GM19238 (cell line): ENCODE measurements around the gene PRR14.
"Not testable (repeated sequence)": the region's sequence is repeated elsewhere in the genome, so short reads cannot be mapped to it uniquely, and the experiment has no call there.

Experiments used
- DNase-seq: peaks from one replicate; pipeline ENCODE4 v3.0.0; 2011; ENCODE audit warnings: low spot score; ENCODE audit not compliant: insufficient read length

The PRR14 gene

GRCh38 chr16:30688701-30689100 lies 37.9 kb downstream of the PRR14 start:
- DNase-seq: no peak

DNA sequence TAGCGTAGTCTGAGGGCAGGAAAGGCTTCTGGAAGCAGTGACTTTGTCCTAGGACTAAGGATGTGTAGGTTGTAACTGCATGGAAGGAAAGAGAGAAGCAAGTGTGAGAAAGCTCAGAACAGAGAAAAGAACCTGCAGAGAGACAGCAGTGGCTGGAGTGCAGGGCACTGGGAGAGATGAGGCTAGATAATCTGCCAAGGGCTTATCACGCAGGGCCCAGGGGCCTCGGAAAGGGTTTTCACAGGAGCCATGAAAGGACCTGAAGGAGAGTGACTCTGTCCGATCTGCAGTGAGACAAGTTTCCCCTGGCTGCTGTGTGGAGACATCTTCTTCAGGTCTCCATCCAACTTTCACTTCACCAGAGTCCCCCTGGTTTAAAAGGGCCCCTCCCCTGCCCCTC lies 41.1 kb downstream of the PRR14 start:
- DNase-seq: no peak

- no peak for DNase-seq
Observed at GRCh38 chr16:30692396-30693064, 41.8 kb downstream of the PRR14 start.

GRCh38 chr16:30694926-30695693 lies 44.4 kb downstream of the PRR14 start:
- DNase-seq: no peak

DNA sequence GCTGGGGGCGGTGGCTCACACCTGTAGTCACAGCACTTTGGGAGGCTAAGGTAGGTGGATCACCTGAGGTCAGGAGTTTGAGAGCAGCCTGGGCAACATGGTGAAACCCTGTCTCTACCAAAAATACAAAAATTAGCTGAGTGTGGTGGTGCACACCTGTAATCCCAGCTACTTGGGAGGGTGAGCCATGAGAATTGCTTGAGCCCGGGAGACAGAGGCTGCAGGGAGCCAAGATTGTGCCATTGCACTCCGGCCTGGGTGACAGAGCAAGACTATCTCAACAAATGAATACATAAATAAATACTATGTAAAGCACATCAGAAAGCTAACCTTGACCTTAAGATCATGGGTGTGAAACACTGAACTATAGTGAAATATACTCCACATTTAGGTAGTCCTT lies 45.9 kb downstream of the PRR14 start:
- not testable (repeated sequence) for DNase-seq

- DNase-seq: peak; percentile 94
Observed at GRCh38 chr16:30697264-30698138, 46.7 kb downstream of the PRR14 start.

- peak; percentile 96 for DNase-seq
Observed at GRCh38 chr16:30698139-30698815, 47.5 kb downstream of the PRR14 start.

- DNase-seq: peak; percentile 83
Observed at GRCh38 chr16:30698816-30699614, 48.3 kb downstream of the PRR14 start, which contains the start of gene SRCAP. Gene SRCAP, plus strand, starts transcription at chr16:30699171. Its CDS starts 1,654 bp downstream, at chr16:30700825.

- DNase-seq: no peak
Observed at GRCh38 chr16:30699615-30700099, 48.9 kb downstream of the PRR14 start.

GRCh38 chr16:30700491-30700890 lies 49.7 kb downstream of the PRR14 start:
- no peak for DNase-seq

DNA sequence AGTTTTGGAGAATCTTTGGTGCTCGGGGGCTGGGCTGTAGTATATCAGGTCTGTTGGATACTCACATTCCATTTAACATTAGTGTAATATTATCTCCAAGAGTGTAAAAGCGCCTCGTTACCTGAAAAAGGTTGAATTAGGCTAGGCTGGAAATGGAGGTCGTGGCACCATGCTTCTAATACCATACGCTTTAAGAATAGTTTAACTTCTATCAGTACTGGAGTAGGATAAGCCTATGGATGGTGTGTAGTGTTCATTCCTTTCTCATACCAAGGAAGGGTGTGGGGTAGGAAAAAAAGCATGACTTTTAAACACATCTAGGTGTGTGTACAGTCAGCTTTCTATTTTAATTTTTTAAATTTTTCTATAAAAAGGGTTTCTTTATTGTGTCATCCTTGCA lies 50.2 kb downstream of the PRR14 start:
- DNase-seq: no peak

DNA sequence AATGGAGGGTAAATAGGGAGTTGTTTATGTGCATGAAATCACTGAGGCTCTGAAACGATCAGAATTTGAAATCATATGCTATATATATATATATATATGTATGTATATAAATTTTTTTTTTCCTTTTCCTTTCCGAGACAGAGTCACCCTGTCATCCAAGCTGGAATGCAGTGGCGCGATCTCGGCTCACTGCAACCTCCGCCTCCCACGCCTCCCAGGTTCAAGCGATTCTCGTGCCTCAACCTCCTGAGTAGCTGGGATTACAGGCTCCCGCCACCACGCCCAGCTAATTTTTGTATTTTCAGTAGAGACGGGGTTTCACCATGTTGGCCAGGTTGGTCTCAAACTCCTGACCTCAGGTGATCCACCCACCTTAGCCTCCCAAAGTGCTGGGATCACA lies 52.3 kb downstream of the PRR14 start:
- not testable (repeated sequence) for DNase-seq

DNA sequence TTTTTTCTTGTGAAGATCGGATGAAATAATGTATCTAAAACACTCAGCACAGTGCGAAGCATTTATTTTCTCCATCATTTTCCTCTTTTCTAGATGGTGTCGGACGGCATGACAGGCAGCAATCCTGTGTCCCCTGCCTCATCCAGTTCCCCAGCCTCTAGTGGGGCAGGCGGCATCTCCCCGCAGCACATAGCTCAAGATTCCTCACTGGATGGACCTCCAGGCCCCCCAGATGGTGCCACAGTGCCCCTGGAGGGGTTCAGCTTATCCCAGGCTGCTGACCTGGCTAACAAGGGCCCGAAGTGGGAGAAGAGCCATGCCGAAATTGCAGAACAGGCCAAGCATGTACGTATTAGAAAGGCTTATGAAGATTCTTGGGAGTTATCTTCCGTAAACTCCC lies 53.2 kb downstream of the PRR14 start:
- DNase-seq: no peak
